COLO668 (cell line): ENCODE data around the gene HES4.
"Not testable (repeated sequence)": the region's sequence is repeated elsewhere in the genome, so short reads cannot be mapped to it uniquely, and the experiment has no call there.

Source experiments
- DNase-seq: peaks from one replicate; lab custom pipeline; 2025; ENCODE audit not compliant: unreplicated experiment; lab: John Stamatoyannopoulos, UW

HES4 gene

GRCh38 chr1:981491-981954, 18.4 kb downstream of the HES4 start:
- no peak for DNase-seq

- no peak for DNase-seq
Measured at GRCh38 chr1:980602-981395, 19.1 kb downstream of the HES4 start.

- DNase-seq = no peak
Measured at GRCh38 chr1:980137-980571, 19.7 kb downstream of the HES4 start.

- DNase-seq = no peak
Measured at GRCh38 chr1:979744-980072, 20.2 kb downstream of the HES4 start.

- no peak for DNase-seq
Measured at GRCh38 chr1:978835-979743, 20.8 kb downstream of the HES4 start.

GRCh38 chr1:978069-978834, 21.6 kb downstream of the HES4 start:
- DNase-seq = no peak

- DNase-seq = not testable (repeated sequence)
Measured at GRCh38 chr1:976791-977190, 23.1 kb downstream of the HES4 start.

GRCh38 chr1:975896-976683, 23.8 kb downstream of the HES4 start:
- DNase-seq = peak; percentile 91

GRCh38 chr1:975365-975764, 24.5 kb downstream of the HES4 start:
- no peak for DNase-seq

- no peak for DNase-seq
Measured at GRCh38 chr1:974687-975328, 25.1 kb downstream of the HES4 start.

- DNase-seq = no peak
Measured at GRCh38 chr1:974293-974640, 25.6 kb downstream of the HES4 start.

GRCh38 chr1:973459-974292, 26.2 kb downstream of the HES4 start:
- no peak for DNase-seq

- no peak for DNase-seq
Measured at GRCh38 chr1:972726-973458, 27.0 kb downstream of the HES4 start.

GRCh38 chr1:971751-972506, 28.0 kb downstream of the HES4 start:
- no peak for DNase-seq

- DNase-seq = no peak
Measured at GRCh38 chr1:970973-971730, 28.7 kb downstream of the HES4 start.

- DNase-seq = no peak
Measured at GRCh38 chr1:970242-970972, 29.5 kb downstream of the HES4 start.
